ENCODE data around the gene C3orf33. TPM values are rescaled to one million over a fixed set of nuclear protein-coding genes. Genes with fewer than 3 reads are reported as not detected.

Gene C3orf33
- total RNA-seq, 1 donor from 2014 or later: 3.9 TPM

GRCh38 chr3:155804323-155804722 lies 1.8 kb downstream of the C3orf33 start:
- peaks cover 17% of the 10 kb centered on the region for H3K36me3 Mint-ChIP-seq (ENCODE audit: unreplicated experiment)

GRCh38 chr3:155792532-155792931 lies 13.5 kb downstream of the C3orf33 start:
- no peak for TF ChIP-seq CTCF (IDR thresholded peaks at IDR 0.05)
- no peak overlapping the region for H3K4me3 Mint-ChIP-seq (ENCODE audit: unreplicated experiment)
- no peak overlapping the region for H3K27ac Mint-ChIP-seq (ENCODE audit: unreplicated experiment)
- no peaks in the 10 kb centered on the region for H3K27me3 Mint-ChIP-seq (ENCODE audit: unreplicated experiment)
- H3K4me1 Mint-ChIP-seq (ENCODE audit: unreplicated experiment): no peaks in the 10 kb centered on the region
- DNase-seq (ENCODE audit: extremely low spot score, unreplicated experiment): no peak
- peaks cover 18% of the 10 kb centered on the region for H3K9me3 Mint-ChIP-seq (ENCODE audit: unreplicated experiment)
- H3K36me3 Mint-ChIP-seq (ENCODE audit: unreplicated experiment): peaks cover 36% of the 10 kb centered on the region

More at GRCh38 chr3:155804323-155804722, 1.8 kb downstream of the C3orf33 start:
- Mint-ChIP-seq H3K4me3 (ENCODE audit: unreplicated experiment) (no peak overlapping the region), H3K4me1 (ENCODE audit: unreplicated experiment) (no peaks in the 10 kb centered on the region), H3K9me3 (ENCODE audit: unreplicated experiment) (no peaks in the 10 kb centered on the region), H3K27ac (ENCODE audit: unreplicated experiment) (no peak overlapping the region), H3K27me3 (ENCODE audit: unreplicated experiment) (peaks cover 3% of the 10 kb centered on the region)
- no peak for TF ChIP-seq CTCF (IDR thresholded peaks at IDR 0.05)
- no peak for DNase-seq (ENCODE audit: extremely low spot score, unreplicated experiment)

GRCh38 chr3:155791190-155791589 lies 14.9 kb downstream of the C3orf33 start:
- no peaks in the 10 kb centered on the region for H3K4me1 Mint-ChIP-seq (ENCODE audit: unreplicated experiment)

GRCh38 chr3:155790272-155790925 lies 15.7 kb downstream of the C3orf33 start:
- Mint-ChIP-seq H3K27me3 (ENCODE audit: unreplicated experiment) (no peaks in the 10 kb centered on the region), H3K27ac (ENCODE audit: unreplicated experiment) (no peak overlapping the region)

More at GRCh38 chr3:155791190-155791589, 14.9 kb downstream of the C3orf33 start:
- Mint-ChIP-seq H3K27ac (ENCODE audit: unreplicated experiment) (no peak overlapping the region), H3K27me3 (ENCODE audit: unreplicated experiment) (no peaks in the 10 kb centered on the region), H3K36me3 (ENCODE audit: unreplicated experiment) (peaks cover 23% of the 10 kb centered on the region), H3K4me3 (ENCODE audit: unreplicated experiment) (no peak overlapping the region), H3K9me3 (ENCODE audit: unreplicated experiment) (peaks cover 13% of the 10 kb centered on the region)
- TF ChIP-seq CTCF (IDR thresholded peaks at IDR 0.05): no peak
- no peak for DNase-seq (ENCODE audit: extremely low spot score, unreplicated experiment)

More at GRCh38 chr3:155790272-155790925, 15.7 kb downstream of the C3orf33 start:
- TF ChIP-seq CTCF (IDR thresholded peaks at IDR 0.05): no peak
- DNase-seq (ENCODE audit: extremely low spot score, unreplicated experiment): no peak
- Mint-ChIP-seq H3K4me3 (ENCODE audit: unreplicated experiment) (no peak overlapping the region), H3K36me3 (ENCODE audit: unreplicated experiment) (peaks cover 23% of the 10 kb centered on the region), H3K9me3 (ENCODE audit: unreplicated experiment) (peaks cover 10% of the 10 kb centered on the region), H3K4me1 (ENCODE audit: unreplicated experiment) (no peaks in the 10 kb centered on the region)

Data from osteocyte (in vitro differentiated cells).